CD14-positive monocyte (primary cell): ENCODE results near the gene ACSL5. TPM values are rescaled to one million over a fixed set of nuclear protein-coding genes. Genes with fewer than 3 reads are reported as not detected.

Experiments used
- DNase-seq, 3 donors: peaks; one replicate each; pipeline ENCODE4 v3.0.0-alpha.2; 2011 to 2022
- H2AFZ ChIP-seq: 2 replicates; pipeline ENCODE4 v1.6.0; 2012; ENCODE audit warnings: mild to moderate bottlenecking, low read depth, low read length, inconsistent platforms; ENCODE audit not compliant: insufficient read depth, poor library complexity, severe bottlenecking
- H3K27ac ChIP-seq, 2 donors: 1 replicate in 1 of 2; 2 replicates in 1 of 2; pipeline ENCODE4 v1.5.1; 2012 to 2013; ENCODE audit warnings: low read length in 2 of 2, control low read depth in 1 of 2, inconsistent platforms in 1 of 2, low read depth in 1 of 2, mild to moderate bottlenecking in 1 of 2
- H3K27me3 ChIP-seq, 2 donors: one replicate each; pipeline versions ENCODE4 v1.6.0 to v1.6.1; 2011 to 2013; ENCODE audit warnings: low read length in 2 of 2; ENCODE audit not compliant: control insufficient read depth in 2 of 2, insufficient read depth in 2 of 2
- H3K36me3 ChIP-seq, 2 donors: replicated peaks in 1 of 2; 1 replicate in 1 of 2; 2 replicates in 1 of 2; pipeline versions ENCODE4 v1.5.1 to v1.6.1; 2012 to 2013; ENCODE audit warnings: low read length in 2 of 2, control low read depth in 1 of 2, inconsistent platforms in 1 of 2, mild to moderate bottlenecking in 1 of 2; ENCODE audit not compliant: insufficient read depth in 2 of 2, control insufficient read depth in 1 of 2
- H3K4me1 ChIP-seq, 2 donors: 1 replicate in 1 of 2; 2 replicates in 1 of 2; pipeline versions ENCODE4 v1.5.1 to v1.6.1; 2012 to 2013; ENCODE audit warnings: low read length in 2 of 2, control low read depth in 1 of 2, inconsistent platforms in 1 of 2, mild to moderate bottlenecking in 1 of 2, moderate library complexity in 1 of 2; ENCODE audit not compliant: insufficient read depth in 2 of 2, control insufficient read depth in 1 of 2
- H3K4me2 ChIP-seq: replicated peaks from 2 replicates; pipeline ENCODE3; 2012; ENCODE audit warnings: low read length, moderate library complexity, mild to moderate bottlenecking; ENCODE audit not compliant: poor library complexity, severe bottlenecking; ENCODE audit errors: extremely low read depth
- H3K4me3 ChIP-seq, 3 experiments: fragments of 200-600 bp in 1 of 3; sonication (generic) in 1 of 3; replicated peaks in 1 of 3; 1 replicate in 2 of 3; 2 replicates in 1 of 3; pipeline ENCODE4 v1.5.1; 2011 to 2013; ENCODE audit warnings: low read length in 3 of 3, mild to moderate bottlenecking in 3 of 3, control low read depth in 2 of 3, low read depth in 2 of 3, inconsistent platforms in 1 of 3, moderate library complexity in 1 of 3
- H3K79me2 ChIP-seq: 2 replicates; pipeline ENCODE4 v1.6.0; 2012; ENCODE audit warnings: mild to moderate bottlenecking, control low read depth, inconsistent platforms, low read length, moderate library complexity; ENCODE audit not compliant: insufficient read depth
- H3K9ac ChIP-seq: 2 replicates; pipeline ENCODE4 v1.6.0; 2017; ENCODE audit warnings: low read length, mild to moderate bottlenecking; ENCODE audit not compliant: insufficient read depth, poor library complexity, severe bottlenecking
- H3K9me3 ChIP-seq, 2 donors: replicated peaks in 1 of 2; 1 replicate in 1 of 2; 2 replicates in 1 of 2; pipeline versions ENCODE4 v1.5.1 to v1.6.1; 2012 to 2013; ENCODE audit warnings: low read length in 2 of 2, control low read depth in 1 of 2; ENCODE audit not compliant: control insufficient read depth in 1 of 2, insufficient read depth in 1 of 2
- H4K20me1 ChIP-seq: 2 replicates; pipeline ENCODE4 v1.6.0; 2012; ENCODE audit warnings: mild to moderate bottlenecking, low read length, control low read depth, moderate library complexity; ENCODE audit not compliant: insufficient read depth
- H3K27ac Mint-ChIP-seq, 7 donors: one replicate each; pipeline ENCODE4 v1.8.0; 2020; ENCODE audit warnings: mild to moderate bottlenecking in 7 of 7, mixed read lengths in 7 of 7, moderate library complexity in 6 of 7, inconsistent platforms in 2 of 7
- H3K27me3 Mint-ChIP-seq, 3 donors: one replicate each; pipeline ENCODE4 v1.8.0; 2021 to 2022; ENCODE audit warnings: low read depth in 3 of 3, mild to moderate bottlenecking in 3 of 3, mixed read lengths in 3 of 3, moderate library complexity in 3 of 3, inconsistent platforms in 1 of 3
- H3K36me3 Mint-ChIP-seq, 2 donors: one replicate each; pipeline ENCODE4 v1.8.0; 2020; ENCODE audit warnings: mixed read lengths in 2 of 2, inconsistent platforms in 1 of 2, mild to moderate bottlenecking in 1 of 2
- H3K4me1 Mint-ChIP-seq: one replicate; pipeline ENCODE4 v1.8.0; 2020; ENCODE audit warnings: mild to moderate bottlenecking, mixed read lengths
- H3K4me3 Mint-ChIP-seq, 2 donors: one replicate each; pipeline ENCODE4 v1.8.0; 2020; ENCODE audit warnings: mild to moderate bottlenecking in 2 of 2, mixed read lengths in 2 of 2, moderate library complexity in 1 of 2
- H3K9me3 Mint-ChIP-seq, 7 donors: one replicate each; pipeline ENCODE4 v1.8.0; 2020 to 2022; ENCODE audit warnings: mixed read lengths in 7 of 7, mild to moderate bottlenecking in 6 of 7, moderate library complexity in 6 of 7, inconsistent platforms in 2 of 7
- CTCF ChIP-seq: fragments of 200-600 bp; IDR thresholded peaks from one replicate; pipeline ENCODE4 v1.8.0; 2022; ENCODE audit warnings: antibody characterized with exemption, mild to moderate bottlenecking
- WGBS: methylation state at CpG from one replicate; pipeline ENCODE4 v1.1.5; 2013; ENCODE audit warnings: missing lambda C conversion rate; ENCODE audit not compliant: insufficient coverage; 5-methylcytosine and 5-hydroxymethylcytosine counted together
- intact Hi-C, 2 donors: fragments of 100-400 bp; cut with micrococcal nuclease; formaldehyde crosslinking; loops; one replicate each; pipeline versions ENCODE4 v1.15.0 to v1.15.1; 2023
- polyA plus RNA-seq, 3 donors: library from polyadenylated mRNA; depleted of rRNA in 1 of 3; unstranded in 2 of 3; stranded (reverse) in 1 of 3; fragments of 300-500 nt in 2 of 3; fragments of >200 nt in 1 of 3; fragmentation: Illumina TruSeq in 2 of 3; gene quantifications; 1 replicate in 2 of 3; 2 replicates in 1 of 3; pipeline ENCODE4 v1.2.3, GENCODE V29; 2012 to 2021

The ACSL5 gene
- polyA plus RNA-seq, 3 donors: 27.5 to 44.4 (median 37.5) TPM

- peaks cover 80 to 94% of the 10 kb centered on the region in 2 donors for H3K36me3 Mint-ChIP-seq
- no peak for TF ChIP-seq CTCF
- H3K4me3 Mint-ChIP-seq: no peak overlapping the region
- Histone ChIP-seq H3K79me2 (no peaks in the 10 kb centered on the region), H3K4me2 (no peak overlapping the region), H3K9me3 (no peaks in the 10 kb centered on the region), H3K4me3 (no peak overlapping the region), H2AFZ (no peak overlapping the region), H3K4me1 (no peaks in the 10 kb centered on the region), H3K27ac (peak overlapping the region in 1 of 2 donors; percentile 21), H4K20me1 (no peaks in the 10 kb centered on the region), H3K36me3 (peaks cover 98 to 100% of the 10 kb centered on the region in 2 donors), H3K27me3 (no peaks in the 10 kb centered on the region), H3K9ac (no peak overlapping the region)
- no peaks in the 10 kb centered on the region for H3K27me3 Mint-ChIP-seq
- DNase-seq: no peak
- H3K9me3 Mint-ChIP-seq: no peaks in the 10 kb centered on the region
- intact Hi-C loops: loop anchor here in 1 of 2 donors (10.0 kb wide), 1 partner anchor 115 kb away; no protein-coding TSS in a partner anchor
- 100% methylated on average over 2 of the region's 15 CpGs for WGBS
- H3K4me1 Mint-ChIP-seq: peaks cover 2% of the 10 kb centered on the region
- peak overlapping the region in 2 of 7 donors; percentile 5 to 11 for H3K27ac Mint-ChIP-seq
Measured at GRCh38 chr10:112429654-112430230, 55.8 kb downstream of the ACSL5 start.

- Histone ChIP-seq H3K9ac (no peak overlapping the region), H3K36me3 (peaks cover 92 to 99% of the 10 kb centered on the region in 2 donors), H3K27ac (no peak overlapping the region), H3K79me2 (no peaks in the 10 kb centered on the region), H3K27me3 (no peaks in the 10 kb centered on the region), H2AFZ (no peak overlapping the region), H3K4me1 (no peaks in the 10 kb centered on the region), H3K9me3 (no peaks in the 10 kb centered on the region), H4K20me1 (no peaks in the 10 kb centered on the region), H3K4me3 (no peak overlapping the region), H3K4me2 (no peak overlapping the region)
- no peak overlapping the region for H3K4me3 Mint-ChIP-seq
- intact Hi-C loops: loop anchor here in 1 of 2 donors (10.0 kb wide), 1 partner anchor 118 kb away; no protein-coding TSS in a partner anchor
- DNase-seq: no peak
- no peaks in the 10 kb centered on the region for H3K27me3 Mint-ChIP-seq
- TF ChIP-seq CTCF: no peak
- no peaks in the 10 kb centered on the region for H3K9me3 Mint-ChIP-seq
- no peaks in the 10 kb centered on the region for H3K4me1 Mint-ChIP-seq
- H3K36me3 Mint-ChIP-seq: peaks cover 71 to 83% of the 10 kb centered on the region in 2 donors
- WGBS: no CpG with 5 or more reads among the region's 2 CpGs
- no peak overlapping the region for H3K27ac Mint-ChIP-seq
Measured at GRCh38 chr10:112433136-112433535, 59.2 kb downstream of the ACSL5 start.
